AG04449 (cell line): ENCODE measurements around the gene DNAJC1.
"Not testable (repeated sequence)": the region's sequence is repeated elsewhere in the genome, so short reads cannot be mapped to it uniquely, and the experiment has no call there.

Experiments
- CTCF ChIA-PET: fragments of 350-600 bp; formaldehyde crosslinking; extraction: SDS; loops from one replicate; lab custom pipeline; 2021; ENCODE audit warnings: antibody characterized with exemption; lab: Yijun Ruan, JAX
- POLR2A ChIA-PET: fragments of 400-600, 350-600 bp; formaldehyde crosslinking; extraction: SDS; loops from one replicate; lab custom pipeline; 2020; ENCODE audit warnings: antibody characterized with exemption, inconsistent platforms; lab: Yijun Ruan, JAX
- DNase-seq: peaks from one replicate; pipeline ENCODE4 v3.0.0-alpha.2; 2010; ENCODE audit warnings: low read depth, low spot score
- H3K4me3 ChIP-seq: 2 replicates; pipeline ENCODE4 v1.5.1; 2011; ENCODE audit warnings: low read depth, mild to moderate bottlenecking, control low read depth, low read length
- TF ChIP-seq, protein P1 (sequence below): IDR thresholded peaks from one replicate; pipeline ENCODE4 v1.5.1; 2011; ENCODE audit warnings: mild to moderate bottlenecking, moderate library complexity, low read length, control low read depth, inconsistent platforms; ENCODE audit not compliant: insufficient read depth; ENCODE audit errors: missing control alignments

The DNAJC1 gene

GRCh38 chr10:22042557-22043326 lies 39.2 kb upstream of the DNAJC1 start:
- H3K4me3 ChIP-seq, result no peak overlapping the region
- ChIA-PET POLR2A (no interaction called here), CTCF (no interaction called here)
- TF ChIP-seq, protein P1, sequence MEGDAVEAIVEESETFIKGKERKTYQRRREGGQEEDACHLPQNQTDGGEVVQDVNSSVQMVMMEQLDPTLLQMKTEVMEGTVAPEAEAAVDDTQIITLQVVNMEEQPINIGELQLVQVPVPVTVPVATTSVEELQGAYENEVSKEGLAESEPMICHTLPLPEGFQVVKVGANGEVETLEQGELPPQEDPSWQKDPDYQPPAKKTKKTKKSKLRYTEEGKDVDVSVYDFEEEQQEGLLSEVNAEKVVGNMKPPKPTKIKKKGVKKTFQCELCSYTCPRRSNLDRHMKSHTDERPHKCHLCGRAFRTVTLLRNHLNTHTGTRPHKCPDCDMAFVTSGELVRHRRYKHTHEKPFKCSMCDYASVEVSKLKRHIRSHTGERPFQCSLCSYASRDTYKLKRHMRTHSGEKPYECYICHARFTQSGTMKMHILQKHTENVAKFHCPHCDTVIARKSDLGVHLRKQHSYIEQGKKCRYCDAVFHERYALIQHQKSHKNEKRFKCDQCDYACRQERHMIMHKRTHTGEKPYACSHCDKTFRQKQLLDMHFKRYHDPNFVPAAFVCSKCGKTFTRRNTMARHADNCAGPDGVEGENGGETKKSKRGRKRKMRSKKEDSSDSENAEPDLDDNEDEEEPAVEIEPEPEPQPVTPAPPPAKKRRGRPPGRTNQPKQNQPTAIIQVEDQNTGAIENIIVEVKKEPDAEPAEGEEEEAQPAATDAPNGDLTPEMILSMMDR, result no peak
- DNase-seq, result no peak

DNA sequence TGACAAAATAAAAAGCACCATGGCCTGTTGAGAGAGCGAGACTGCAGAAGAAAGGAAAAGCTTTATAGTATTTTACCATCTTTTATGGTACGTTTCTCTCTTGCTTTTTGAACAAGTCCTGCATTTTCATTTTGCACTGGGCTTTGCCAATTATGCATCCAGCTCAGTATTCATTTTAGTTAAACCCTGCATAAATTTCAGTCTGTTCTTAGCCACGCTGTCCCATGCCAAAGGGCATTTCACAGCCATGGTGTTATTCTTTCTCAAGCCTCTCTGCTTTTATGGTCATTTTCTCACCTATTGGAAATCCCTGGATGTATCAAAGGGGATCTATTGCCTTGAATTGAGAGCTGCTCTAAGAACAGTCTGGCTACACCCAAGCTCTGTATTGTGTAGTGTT lies 30.8 kb upstream of the DNAJC1 start:
- CTCF ChIA-PET, result no interaction called here
- H3K4me3 ChIP-seq, result no peak overlapping the region
- TF ChIP-seq, protein P1, result no peak
- no peak for DNase-seq
- POLR2A ChIA-PET, result no interaction called here

- H3K4me3 ChIP-seq, CTCF ChIA-PET, POLR2A ChIA-PET, DNase-seq: not testable (repeated sequence)
These were observed 28.7 kb upstream of the DNAJC1 start for GRCh38 chr10:22032268-22032667.

- CTCF ChIA-PET, result no interaction called here
- POLR2A ChIA-PET, result no interaction called here
- H3K4me3 ChIP-seq, result no peak overlapping the region
- TF ChIP-seq, protein P1, result no peak
- no peak for DNase-seq
These were observed 26.9 kb upstream of the DNAJC1 start for GRCh38 chr10:22030421-22030820.

DNA sequence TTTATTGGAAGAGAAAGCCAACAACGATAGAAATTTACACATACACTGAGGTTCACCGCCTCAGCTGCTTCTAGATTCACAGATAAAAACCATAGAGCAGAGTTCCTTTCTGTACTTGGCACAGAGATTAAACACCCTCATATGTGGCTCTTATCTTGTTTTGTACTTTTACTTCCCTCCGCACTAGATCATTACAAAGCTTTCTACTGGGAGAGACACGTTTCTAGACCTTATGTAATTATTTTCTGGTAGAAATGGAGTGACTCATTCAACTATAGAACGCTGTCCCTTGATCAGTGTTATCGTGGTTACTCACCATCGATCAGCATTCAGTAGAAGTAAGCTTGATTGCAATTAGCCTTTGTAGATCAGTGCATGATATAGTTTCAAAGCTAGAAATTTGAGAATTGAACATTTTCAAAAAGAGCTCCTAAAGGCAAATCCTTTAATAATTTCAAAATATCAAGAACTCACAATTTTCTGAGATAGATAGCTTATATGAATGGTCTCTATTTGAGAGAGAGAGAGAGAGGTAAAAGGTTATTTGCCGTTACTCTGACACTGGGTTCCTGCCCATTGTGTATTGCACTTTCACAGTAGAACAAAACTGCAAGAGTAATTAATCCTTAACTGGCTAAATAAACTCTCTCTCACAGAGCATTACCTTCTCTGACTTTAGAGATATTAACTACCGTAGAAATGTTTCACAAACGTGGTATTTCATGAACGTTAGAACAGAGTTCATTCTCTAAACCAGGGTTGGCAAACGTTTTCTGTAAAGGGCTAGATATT lies 26.1 kb upstream of the DNAJC1 start:
- TF ChIP-seq, protein P1, result no peak
- ChIA-PET CTCF (no interaction called here), POLR2A (no interaction called here)
- no peak for DNase-seq
- H3K4me3 ChIP-seq, result no peak overlapping the region

DNA sequence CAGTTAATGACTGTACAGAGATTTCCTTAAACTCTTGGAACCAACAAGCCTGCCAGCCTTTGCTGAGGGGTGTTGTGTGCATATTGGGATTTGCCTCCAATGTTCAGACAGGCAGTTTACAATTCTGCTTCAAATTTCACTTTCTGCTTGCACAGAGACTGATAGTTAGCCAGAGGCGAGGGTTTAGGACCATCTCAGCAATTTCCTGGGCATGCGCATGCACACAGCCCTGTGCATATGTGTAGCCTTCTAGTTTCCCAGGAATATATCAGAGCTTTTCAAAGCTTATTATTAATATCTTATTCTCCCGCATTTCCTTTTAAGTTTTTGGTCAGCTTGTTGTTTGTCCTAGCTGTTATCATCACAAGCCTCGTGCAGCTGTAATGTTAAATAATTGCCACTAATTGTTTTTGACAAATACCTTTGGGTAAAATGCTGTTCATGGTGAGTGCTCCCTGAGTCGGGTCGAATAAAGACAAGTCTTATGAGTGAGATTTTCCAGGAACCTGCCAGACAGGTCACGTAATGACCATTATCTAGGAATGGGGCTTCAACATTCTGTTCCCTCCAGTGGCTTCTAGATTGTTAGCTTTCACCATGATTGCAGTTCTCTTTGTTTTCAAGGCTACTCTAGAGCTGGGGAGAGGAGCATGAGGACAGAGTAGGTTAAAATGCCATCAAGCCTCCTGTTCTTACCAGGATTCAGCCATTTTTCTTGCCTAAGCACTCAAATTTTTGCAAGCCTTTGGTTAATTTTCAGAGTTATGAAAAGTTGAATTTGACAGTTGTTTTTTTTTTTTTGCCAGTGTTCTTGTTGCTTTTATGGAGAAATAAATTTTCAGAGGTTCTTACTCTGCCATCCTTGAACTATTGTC lies 24.1 kb upstream of the DNAJC1 start:
- DNase-seq, result no peak
- TF ChIP-seq, protein P1, result no peak
- ChIA-PET POLR2A (no interaction called here), CTCF (no interaction called here)
- no peak overlapping the region for H3K4me3 ChIP-seq
